ENCODE measurements around the gene MYOM1.

DNA sequence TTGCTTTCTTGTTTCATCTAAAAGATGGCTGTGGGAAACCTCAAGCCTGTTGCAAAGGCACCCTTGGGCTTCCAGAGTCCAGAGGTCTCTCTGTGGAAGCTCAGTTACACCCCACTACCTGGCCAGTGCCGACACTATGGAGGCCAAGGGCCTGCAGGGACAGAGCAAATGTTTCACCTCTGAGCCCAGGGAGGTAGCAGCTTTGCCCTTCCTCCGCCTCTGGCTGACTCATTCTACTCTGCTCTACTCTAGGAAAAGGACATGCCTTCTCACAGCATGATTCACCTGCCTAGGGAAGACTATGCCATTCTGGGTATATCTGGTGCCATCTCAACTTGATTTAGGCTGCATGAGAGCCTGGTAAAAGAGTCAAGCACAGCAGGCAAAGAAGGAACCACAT is 12.2 kb downstream of the MYOM1 start:
- no peak for TF ChIP-seq GATA2 (IDR thresholded peaks at IDR 0.05; ENCODE audit: low read depth, low read length)
- TF ChIP-seq GATA3 (IDR thresholded peaks at IDR 0.05; ENCODE audit: low read depth, low read length), result no peak

All from SH-SY5Y (cell line).